H9 (cell line): Measurements from ENCODE around the gene LGR5. TPM values are rescaled to one million over a fixed set of nuclear protein-coding genes. Genes with fewer than 3 reads are reported as not detected.

Experiments
- DNase-seq: peaks from one replicate; pipeline ENCODE4 v3.0.0-alpha.2; 2017
- H2AFZ ChIP-seq: one replicate; pipeline ENCODE4 v1.6.1; 2013; ENCODE audit warnings: mild to moderate bottlenecking, low read length, control low read depth, moderate library complexity
- H2AK5ac ChIP-seq: 2 replicates; pipeline ENCODE4 v1.6.1; 2013; ENCODE audit warnings: low read length, control low read depth, mixed read lengths; ENCODE audit not compliant: insufficient read length
- H2BK120ac ChIP-seq: one replicate; pipeline ENCODE4 v1.6.1; 2013; ENCODE audit warnings: low read depth, mild to moderate bottlenecking, low read length, control low read depth, inconsistent platforms; ENCODE audit not compliant: poor library complexity, severe bottlenecking
- H2BK12ac ChIP-seq: 2 replicates; pipeline ENCODE4 v1.6.1; 2013; ENCODE audit warnings: low read length, control low read depth, mixed read lengths, low read depth; ENCODE audit not compliant: insufficient read length
- H2BK15ac ChIP-seq: 2 replicates; pipeline ENCODE4 v1.6.1; 2013; ENCODE audit warnings: low read depth, low read length, control low read depth
- H2BK20ac ChIP-seq: one replicate; pipeline ENCODE4 v1.6.1; 2013; ENCODE audit warnings: low read depth, mild to moderate bottlenecking, low read length, control low read depth, inconsistent platforms; ENCODE audit not compliant: poor library complexity, severe bottlenecking
- H2BK5ac ChIP-seq: 2 replicates; pipeline ENCODE4 v1.6.1; 2013; ENCODE audit warnings: low read length, control low read depth, mixed read lengths; ENCODE audit not compliant: insufficient read length
- H3K14ac ChIP-seq: 2 replicates; pipeline ENCODE4 v1.6.1; 2013; ENCODE audit warnings: low read length, control low read depth; ENCODE audit not compliant: insufficient read depth
- H3K18ac ChIP-seq: 2 replicates; pipeline ENCODE4 v1.6.1; 2013; ENCODE audit warnings: low read depth, mild to moderate bottlenecking, mixed read lengths, low read length, control low read depth; ENCODE audit not compliant: insufficient read length
- H3K23ac ChIP-seq: 2 replicates; pipeline ENCODE4 v1.6.1; 2013; ENCODE audit warnings: low read length, control low read depth, mixed read lengths, low read depth; ENCODE audit not compliant: insufficient read length
- H3K23me2 ChIP-seq: 2 replicates; pipeline ENCODE4 v1.6.1; 2013; ENCODE audit warnings: low read depth, mild to moderate bottlenecking, mixed read lengths, low read length, control low read depth; ENCODE audit not compliant: insufficient read length, poor library complexity, severe bottlenecking
- H3K27ac ChIP-seq: 2 replicates; pipeline ENCODE4 v1.5.1; 2013; ENCODE audit warnings: low read length, control low read depth, mixed read lengths, low read depth; ENCODE audit not compliant: insufficient read length
- H3K27me3 ChIP-seq: 2 replicates; pipeline ENCODE4 v1.6.1; 2013; ENCODE audit warnings: low read length, control low read depth, inconsistent platforms; ENCODE audit not compliant: insufficient read depth
- H3K4ac ChIP-seq: 2 replicates; pipeline ENCODE4 v1.6.1; 2013; ENCODE audit warnings: low read depth, mild to moderate bottlenecking, control low read depth, inconsistent platforms, low read length, moderate library complexity
- H3K4me1 ChIP-seq: 2 replicates; pipeline ENCODE4 v1.6.1; 2013; ENCODE audit warnings: low read length, control low read depth, inconsistent platforms; ENCODE audit not compliant: insufficient read depth
- H3K4me2 ChIP-seq: 2 replicates; pipeline ENCODE4 v1.6.1; 2013; ENCODE audit warnings: low read length, control low read depth, mixed read lengths; ENCODE audit not compliant: insufficient read length, insufficient read depth
- H3K56ac ChIP-seq: 2 replicates; pipeline ENCODE4 v1.6.1; 2013; ENCODE audit warnings: low read depth, mild to moderate bottlenecking, mixed read lengths, low read length, control low read depth; ENCODE audit not compliant: insufficient read length
- H3K79me1 ChIP-seq: 2 replicates; pipeline ENCODE4 v1.6.1; 2013; ENCODE audit warnings: low read depth, mild to moderate bottlenecking, moderate library complexity, low read length, control low read depth, inconsistent platforms; ENCODE audit not compliant: insufficient read depth, poor library complexity, severe bottlenecking
- H3K79me2 ChIP-seq: 2 replicates; pipeline ENCODE4 v1.6.1; 2013; ENCODE audit warnings: low read length, control low read depth, inconsistent platforms; ENCODE audit not compliant: insufficient read depth
- H3K9ac ChIP-seq: 2 replicates; pipeline ENCODE4 v1.6.1; 2013; ENCODE audit warnings: low read length, control low read depth, mixed read lengths; ENCODE audit not compliant: insufficient read length; ENCODE audit errors: extremely low read depth
- H3K9me3 ChIP-seq: one replicate; pipeline ENCODE4 v1.6.1; 2013; ENCODE audit warnings: low read depth, low read length, inconsistent platforms; ENCODE audit not compliant: control insufficient read depth
- H3T11ph ChIP-seq: one replicate; pipeline ENCODE4 v1.6.1; 2013; ENCODE audit warnings: mild to moderate bottlenecking, low read length, control low read depth, inconsistent platforms
- H4K20me1 ChIP-seq: one replicate; pipeline ENCODE4 v1.6.1; 2013; ENCODE audit not compliant: control insufficient read depth, insufficient read length, insufficient read depth
- H4K5ac ChIP-seq: 2 replicates; pipeline ENCODE4 v1.6.1; 2013; ENCODE audit warnings: low read depth, mild to moderate bottlenecking, mixed read lengths, low read length, control low read depth; ENCODE audit not compliant: insufficient read length
- H4K8ac ChIP-seq: replicated peaks from 2 replicates; pipeline ENCODE4 v1.6.1; 2013; ENCODE audit warnings: low read length, control low read depth, mixed read lengths, low read depth; ENCODE audit not compliant: insufficient read length
- H4K91ac ChIP-seq: 2 replicates; pipeline ENCODE4 v1.6.1; 2013; ENCODE audit warnings: low read depth, mild to moderate bottlenecking, moderate library complexity, mixed read lengths, low read length, control low read depth; ENCODE audit not compliant: insufficient read length
- H3K27ac Mint-ChIP-seq, 3 experiments: 2 replicates in 2 of 3; 3 replicates in 1 of 3; pipeline ENCODE4 v1.8.0; 2020 to 2021; ENCODE audit warnings: mixed read lengths in 3 of 3, mild to moderate bottlenecking in 1 of 3, moderate library complexity in 1 of 3
- H3K27me3 Mint-ChIP-seq: 2 replicates; pipeline ENCODE4 v1.8.0; 2021; ENCODE audit warnings: low read depth, mild to moderate bottlenecking, moderate library complexity, mixed read lengths
- H3K36me3 Mint-ChIP-seq, 3 experiments: 2 replicates in 2 of 3; 3 replicates in 1 of 3; pipeline ENCODE4 v1.8.0; 2020 to 2021; ENCODE audit warnings: low read depth in 3 of 3, mixed read lengths in 3 of 3; ENCODE audit not compliant: insufficient read depth in 1 of 3
- H3K4me1 Mint-ChIP-seq, 2 experiments: 2 replicates each; pipeline ENCODE4 v1.8.0; 2020; ENCODE audit warnings: mixed read lengths in 2 of 2
- H3K4me3 Mint-ChIP-seq, 2 experiments: 2 replicates in 1 of 2; 3 replicates in 1 of 2; pipeline ENCODE4 v1.8.0; 2020 to 2021; ENCODE audit warnings: mild to moderate bottlenecking in 2 of 2, mixed read lengths in 2 of 2, moderate library complexity in 1 of 2
- H3K9me3 Mint-ChIP-seq, 2 experiments: 2 replicates in 1 of 2; 3 replicates in 1 of 2; pipeline ENCODE4 v1.8.0; 2020; ENCODE audit warnings: mild to moderate bottlenecking in 2 of 2, mixed read lengths in 2 of 2, moderate library complexity in 1 of 2
- WGBS: extraction: QIAGEN DNeasy Blood & Tissue Kit; methylation state at CpG from one replicate; pipeline ENCODE4 v1.1.7; 2013; ENCODE audit warnings: missing lambda C conversion rate, low lambda C conversion rate, mixed read lengths; ENCODE audit not compliant: insufficient read length; ENCODE audit errors: extremely low coverage; 5-methylcytosine and 5-hydroxymethylcytosine counted together
- total RNA-seq: library from RNA; stranded (reverse); gene quantifications from 2 replicates; pipeline ENCODE4 v1.2.1, GENCODE V29; 2021
- TF ChIP-seq, protein P1 (sequence below): fragments of 200-600 bp; sonication (generic); conservative IDR thresholded peaks from 3 replicates; pipeline ENCODE4 v1.8.0; 2021; ENCODE audit warnings: antibody characterized with exemption, mild to moderate bottlenecking

LGR5 gene
- total RNA-seq, 1 experiment from 2014 or later, result 0.09 TPM

DNA sequence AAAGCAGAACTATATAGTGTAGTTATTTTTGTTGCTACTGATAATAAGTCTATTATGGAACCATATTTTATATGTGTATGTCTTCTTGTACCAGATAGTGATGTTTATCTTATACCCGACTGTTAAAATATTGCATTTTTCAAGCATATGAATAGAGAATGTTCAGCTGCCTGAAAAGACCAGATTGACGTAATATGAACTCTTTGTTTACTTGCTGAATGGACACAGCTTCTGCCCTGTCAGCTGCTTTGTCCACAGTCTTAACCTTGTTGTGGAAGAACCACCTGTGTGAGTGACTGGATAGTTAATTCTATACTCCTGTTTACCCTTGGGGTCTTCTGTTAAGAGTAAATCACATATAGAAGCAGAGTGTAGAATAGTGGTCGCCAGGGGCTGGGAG is 109.3 kb downstream of the LGR5 start:
- Histone ChIP-seq H3K23ac (no peak overlapping the region), H3K79me1 (no peaks in the 10 kb centered on the region), H3K4ac (no peak overlapping the region), H3K4me2 (no peak overlapping the region), H4K91ac (no peak overlapping the region), H3K14ac (no peak overlapping the region), H4K20me1 (no peaks in the 10 kb centered on the region), H3K27ac (no peak overlapping the region), H3K79me2 (no peaks in the 10 kb centered on the region), H3K23me2 (no peaks in the 10 kb centered on the region), H2AFZ (peak overlapping the region; percentile 25), H2BK5ac (no peak overlapping the region), H2BK120ac (no peak overlapping the region), H3K27me3 (no peaks in the 10 kb centered on the region; the same call in 1 of the 2 replicates), H3T11ph (no peak overlapping the region), H3K4me1 (no peaks in the 10 kb centered on the region), H2AK5ac (no peak overlapping the region), H2BK20ac (no peak overlapping the region), H3K9me3 (no peaks in the 10 kb centered on the region), H4K5ac (no peak overlapping the region), H4K8ac (no peak overlapping the region), H2BK12ac (no peak overlapping the region), H2BK15ac (no peak overlapping the region), H3K18ac (no peak overlapping the region), H3K9ac (no peak overlapping the region), H3K56ac (no peak overlapping the region)
- Mint-ChIP-seq H3K27ac (no peak overlapping the region), H3K9me3 (no peaks in the 10 kb centered on the region), H3K4me3 (no peak overlapping the region), H3K27me3 (no peaks in the 10 kb centered on the region), H3K4me1 (peaks cover 0 to 5% of the 10 kb centered on the region in 2 experiments; a peak in 2 of 4 replicates), H3K36me3 (no peaks in the 10 kb centered on the region)
- TF ChIP-seq, protein P1, sequence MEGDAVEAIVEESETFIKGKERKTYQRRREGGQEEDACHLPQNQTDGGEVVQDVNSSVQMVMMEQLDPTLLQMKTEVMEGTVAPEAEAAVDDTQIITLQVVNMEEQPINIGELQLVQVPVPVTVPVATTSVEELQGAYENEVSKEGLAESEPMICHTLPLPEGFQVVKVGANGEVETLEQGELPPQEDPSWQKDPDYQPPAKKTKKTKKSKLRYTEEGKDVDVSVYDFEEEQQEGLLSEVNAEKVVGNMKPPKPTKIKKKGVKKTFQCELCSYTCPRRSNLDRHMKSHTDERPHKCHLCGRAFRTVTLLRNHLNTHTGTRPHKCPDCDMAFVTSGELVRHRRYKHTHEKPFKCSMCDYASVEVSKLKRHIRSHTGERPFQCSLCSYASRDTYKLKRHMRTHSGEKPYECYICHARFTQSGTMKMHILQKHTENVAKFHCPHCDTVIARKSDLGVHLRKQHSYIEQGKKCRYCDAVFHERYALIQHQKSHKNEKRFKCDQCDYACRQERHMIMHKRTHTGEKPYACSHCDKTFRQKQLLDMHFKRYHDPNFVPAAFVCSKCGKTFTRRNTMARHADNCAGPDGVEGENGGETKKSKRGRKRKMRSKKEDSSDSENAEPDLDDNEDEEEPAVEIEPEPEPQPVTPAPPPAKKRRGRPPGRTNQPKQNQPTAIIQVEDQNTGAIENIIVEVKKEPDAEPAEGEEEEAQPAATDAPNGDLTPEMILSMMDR, result no peak
- DNase-seq, result no peak
- no CpG with 5 or more reads among the region's 3 CpGs for WGBS
